A549 (cell line): ENCODE results near the gene CLCA4. TPM values are rescaled to one million over a fixed set of nuclear protein-coding genes. Genes with fewer than 3 reads are reported as not detected.

Experiments
- ATAC-seq, 2 experiments: fragments of 200-7000 bp in 1 of 2; fragments of >200 bp in 1 of 2; cut with Nextera tagmentation in 1 of 2; cut with Tn5 transposase in 1 of 2; 3 replicates each; pipeline versions ENCODE4 v1.8.0 to v1.9.1; 2018 to 2020; ENCODE audit warnings: mild to moderate bottlenecking in 1 of 2, moderate library complexity in 1 of 2
- CTCF ChIA-PET: fragments of 300-600 bp; sonication (Branson Sonifier 250); formaldehyde crosslinking; extraction: SDS; loops from one replicate; lab custom pipeline; 2021; ENCODE audit warnings: antibody characterized with exemption, inconsistent platforms; lab: Yijun Ruan, JAX
- POLR2A ChIA-PET: fragments of 350-600 bp; formaldehyde crosslinking; extraction: SDS; loops from one replicate; lab custom pipeline; 2021; ENCODE audit warnings: antibody characterized with exemption, inconsistent platforms; lab: Yijun Ruan, JAX
- DNase-seq, 2 experiments: peaks; one replicate each; pipeline versions ENCODE4 v3.0.0 to v3.0.0-alpha.2; 2011 to 2016; ENCODE audit warnings: low read depth in 1 of 2, low spot score in 1 of 2
- FAIRE-seq: peaks from 2 replicates; lab custom pipeline; 2011; peaks lifted over from hg19 to GRCh38; lab: Jason Lieb, UNC
- H3K27ac ChIP-seq, 2 experiments: fragments of >200 bp; sonication (Bioruptor Twin); formaldehyde crosslinking; 3 replicates each; pipeline ENCODE4 v1.5.1; 2016 to 2017
- H3K4me1 ChIP-seq: fragments of >200 bp; sonication (Bioruptor Twin); formaldehyde crosslinking; 3 replicates; pipeline ENCODE4 v1.6.1; 2016
- H3K4me2 ChIP-seq: fragments of >200 bp; sonication (Bioruptor Twin); formaldehyde crosslinking; 3 replicates; pipeline ENCODE4 v1.6.1; 2016
- H3K4me3 ChIP-seq: fragments of >200 bp; sonication (Bioruptor Twin); formaldehyde crosslinking; 3 replicates; pipeline ENCODE4 v1.5.1; 2016
- H3K9me3 ChIP-seq: fragments of >200 bp; sonication (Bioruptor Twin); formaldehyde crosslinking; 3 replicates; pipeline ENCODE4 v1.6.1; 2016
- ATOH8 ChIP-seq: fragments of 250-450 bp; sonication (Bioruptor Pico); IDR thresholded peaks from 2 replicates; pipeline ENCODE4 v1.5.0; 2020; ENCODE audit warnings: low read depth, mild to moderate bottlenecking, moderate library complexity
- CBX2 ChIP-seq: fragments of 200-600 bp; sonication (generic); IDR thresholded peaks from 2 replicates; pipeline ENCODE4 v1.6.1; 2016; ENCODE audit warnings: low read depth, mild to moderate bottlenecking, borderline replicate concordance
- CEBPB ChIP-seq, 2 experiments: fragments of >200 bp in 1 of 2; sonication (Bioruptor Twin) in 1 of 2; formaldehyde crosslinking in 1 of 2; IDR thresholded peaks; 2 replicates each; pipeline ENCODE4 v1.6.1; 2012 to 2016
- CHD4 ChIP-seq: fragments of 200-600 bp; sonication (generic); IDR thresholded peaks from 2 replicates; pipeline ENCODE4 v1.6.1; 2016; ENCODE audit warnings: antibody characterized with exemption, mild to moderate bottlenecking, borderline replicate concordance
- EHF ChIP-seq: fragments of 250-450 bp; sonication (Bioruptor Pico); IDR thresholded peaks from 2 replicates; pipeline ENCODE4 v1.5.0; 2020; ENCODE audit warnings: mild to moderate bottlenecking
- ELK1 ChIP-seq: fragments of 150-350 bp; IDR thresholded peaks from 2 replicates; pipeline ENCODE4 v1.6.1; 2014; ENCODE audit warnings: low read depth, mild to moderate bottlenecking, low read length
- EP300 ChIP-seq, 2 experiments: fragments of >200 bp; sonication (Bioruptor Twin); formaldehyde crosslinking; IDR thresholded peaks; 2 replicates in 1 of 2; 3 replicates in 1 of 2; pipeline ENCODE4 v1.6.1; 2016 to 2017
- FOXS1 ChIP-seq: fragments of 250-450 bp; sonication (Bioruptor Pico); IDR thresholded peaks from 2 replicates; pipeline ENCODE4 v1.5.0; 2020; ENCODE audit warnings: mild to moderate bottlenecking, moderate library complexity
- HDAC2 ChIP-seq: fragments of 200-600 bp; sonication (generic); IDR thresholded peaks from 2 replicates; pipeline ENCODE4 v1.6.1; 2016
- HEYL ChIP-seq: fragments of 250-450 bp; sonication (Bioruptor Pico); IDR thresholded peaks from 2 replicates; pipeline ENCODE4 v1.8.0; 2021; ENCODE audit warnings: mild to moderate bottlenecking, moderate library complexity
- HOXB5 ChIP-seq: fragments of 250-450 bp; sonication (Bioruptor Pico); IDR thresholded peaks from 2 replicates; pipeline ENCODE4 v1.5.0; 2020; ENCODE audit warnings: mild to moderate bottlenecking, moderate library complexity
- JUNB ChIP-seq: fragments of >200 bp; sonication (Bioruptor Twin); formaldehyde crosslinking; IDR thresholded peaks from 2 replicates; pipeline ENCODE4 v1.6.1; 2016
- KDM5A ChIP-seq: fragments of 200-600 bp; sonication (generic); IDR thresholded peaks from 2 replicates; pipeline ENCODE4 v1.6.1; 2016; ENCODE audit warnings: antibody characterized with exemption, mild to moderate bottlenecking
- MAZ ChIP-seq: fragments of 150-350 bp; IDR thresholded peaks from 2 replicates; pipeline ENCODE4 v1.6.1; 2014; ENCODE audit warnings: antibody characterized with exemption, low read depth, low read length, borderline replicate concordance
- NFE2L2 ChIP-seq: fragments of 150-350 bp; conservative IDR thresholded peaks from 2 replicates; pipeline ENCODE4 v1.6.1; 2014; ENCODE audit warnings: low read length
- NPAS2 ChIP-seq: fragments of 250-450 bp; sonication (Bioruptor Pico); IDR thresholded peaks from 2 replicates; pipeline ENCODE4 v1.8.0; 2022; ENCODE audit warnings: mild to moderate bottlenecking, moderate library complexity, borderline replicate concordance
- POLR2AphosphoS2 ChIP-seq: conservative IDR thresholded peaks from 2 replicates; pipeline ENCODE4 v1.6.1; 2012; ENCODE audit warnings: low read length, improper control_type of control experiment, inconsistent platforms
- RAD21 ChIP-seq, 2 experiments: fragments of >200 bp in 1 of 2; sonication (Bioruptor Twin) in 1 of 2; formaldehyde crosslinking in 1 of 2; IDR thresholded peaks in 1 of 2; conservative IDR thresholded peaks in 1 of 2; 2 replicates in 1 of 2; 3 replicates in 1 of 2; pipeline ENCODE4 v1.6.1; 2012 to 2018; ENCODE audit warnings: inconsistent platforms in 1 of 2
- RARB ChIP-seq: fragments of 250-450 bp; sonication (Bioruptor Pico); IDR thresholded peaks from 2 replicates; pipeline ENCODE4 v1.8.0; 2021; ENCODE audit warnings: mild to moderate bottlenecking, moderate library complexity
- RFX5 ChIP-seq: fragments of 450-650 bp; IDR thresholded peaks from 2 replicates; pipeline ENCODE4 v1.7.1; 2014; ENCODE audit warnings: antibody characterized with exemption, mild to moderate bottlenecking, moderate library complexity
- SMC3 ChIP-seq: fragments of >200 bp; sonication (Bioruptor Twin); formaldehyde crosslinking; IDR thresholded peaks from 3 replicates; pipeline ENCODE4 v1.6.1; 2018; ENCODE audit warnings: inconsistent platforms
- TFCP2L1 ChIP-seq: fragments of 250-450 bp; sonication (Bioruptor Pico); IDR thresholded peaks from 2 replicates; pipeline ENCODE4 v1.5.0; 2021; ENCODE audit warnings: mild to moderate bottlenecking
- ZNF302 ChIP-seq: fragments of 250-450 bp; sonication (Bioruptor Pico); IDR thresholded peaks from 2 replicates; pipeline ENCODE4 v1.9.0; 2021; ENCODE audit warnings: inconsistent platforms, mild to moderate bottlenecking, moderate library complexity
- ZSCAN20 ChIP-seq: fragments of 250-450 bp; sonication (Bioruptor Pico); IDR thresholded peaks from 2 replicates; pipeline ENCODE4 v1.8.0; 2022; ENCODE audit warnings: mild to moderate bottlenecking, moderate library complexity
- WGBS: methylation state at CpG from one replicate; pipeline ENCODE4 v1.1.6; 2017; ENCODE audit errors: missing lambda C conversion rate; 5-methylcytosine and 5-hydroxymethylcytosine counted together
- polyA plus RNA-seq, 4 experiments: library from polyadenylated mRNA; depleted of rRNA in 3 of 4; stranded (reverse); fragments of >200 nt; fragmentation: RNase III in 1 of 4; extraction: RNeasy Plus Mini Kit Qiagen cat#74134 plus additional on column Dnase treatment in 1 of 4; gene quantifications; 2 replicates in 3 of 4; 3 replicates in 1 of 4; pipeline ENCODE4 v1.2.3, GENCODE V29; 2011 to 2017
- TF ChIP-seq, protein P1 (sequence below): fragments of >200 bp; sonication (Bioruptor Twin); formaldehyde crosslinking; IDR thresholded peaks from 3 replicates; pipeline ENCODE4 v1.6.1; 2016
- TF ChIP-seq, protein P2 (sequence below): IDR thresholded peaks from 2 replicates; pipeline ENCODE4 v1.6.1; 2012; ENCODE audit warnings: low read depth, borderline replicate concordance

Gene CLCA4
- polyA plus RNA-seq, 2 of the 4 experiments (the other 2 are of a cell fraction), result not detected

DNA sequence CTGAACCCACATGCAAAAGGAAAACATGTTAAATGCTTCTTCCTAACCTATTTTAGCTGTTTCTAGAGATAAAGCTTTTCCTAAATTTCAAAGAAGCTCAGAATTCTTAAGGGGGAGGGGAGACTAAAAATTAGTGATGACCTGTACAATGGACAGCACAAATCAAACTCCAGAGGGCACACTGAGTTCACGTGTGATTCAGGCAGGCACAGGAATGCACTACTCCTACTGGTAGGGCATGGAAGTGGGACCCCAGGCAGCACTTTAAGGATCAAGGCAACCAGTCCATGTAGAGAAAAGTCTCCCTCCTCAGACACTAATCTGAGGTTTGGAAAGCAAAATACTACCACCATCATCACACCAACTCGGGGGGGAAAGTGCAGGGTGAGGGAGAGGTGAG is 31.3 kb upstream of the CLCA4 start:
- CTCF ChIA-PET, result interaction anchor here (0.6 kb wide), 1 partner anchor 125 kb away, joined by 3 read pairs; no protein-coding TSS in a partner anchor
- Histone ChIP-seq H3K27ac (no peak overlapping the region), H3K4me3 (no peak overlapping the region), H3K4me2 (no peak overlapping the region), H3K9me3 (no peaks in the 10 kb centered on the region), H3K4me1 (no peaks in the 10 kb centered on the region)
- 27% methylated on average over 2 of the region's 2 CpGs for WGBS
- POLR2A ChIA-PET, result no interaction called here
- DNase-seq, result peak; percentile 18 to 47
- FAIRE-seq, result no peak
- TF ChIP-seq RAD21 (conservative IDR thresholded peaks at IDR 0.05 in 1 of 2, IDR thresholded peaks at IDR 0.05 in 1 of 2) (peak in 1 of 2 experiments; percentile 28; a peak in 2 of 5 replicates), ATOH8 (CRISPR knock-in tag) (no peak), EP300 (IDR thresholded peaks at IDR 0.05) (no peak), ELK1 (no peak), HOXB5 (CRISPR knock-in tag) (no peak), NFE2L2 (no peak)
- ATAC-seq, result peak; percentile 71 to 87; a peak in 4 of 6 replicates

DNA sequence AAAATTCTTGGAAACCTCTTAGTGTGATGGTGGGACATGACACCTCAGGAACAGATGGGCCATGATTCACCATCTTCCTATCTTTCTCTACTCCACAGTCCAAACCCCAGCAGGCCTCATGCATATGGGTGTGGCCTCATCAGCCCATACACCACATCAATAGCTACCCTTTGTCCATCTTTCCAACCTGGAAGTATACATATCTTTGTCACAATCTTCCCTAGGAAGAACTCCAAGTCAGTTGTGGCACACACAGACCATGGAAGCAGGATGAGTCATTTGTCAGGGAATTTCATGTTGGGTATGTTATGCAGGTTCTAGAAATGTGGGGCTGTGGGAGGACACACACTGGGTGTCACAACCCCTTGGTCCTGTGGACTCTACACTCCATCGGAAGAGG is 30.5 kb upstream of the CLCA4 start:
- POLR2A ChIA-PET, result no interaction called here
- WGBS, result 92% methylated on average over 1 of the region's 1 CpG
- CTCF ChIA-PET, result no interaction called here
- Histone ChIP-seq H3K4me2 (no peak overlapping the region), H3K4me3 (no peak overlapping the region), H3K9me3 (no peaks in the 10 kb centered on the region), H3K27ac (no peak overlapping the region), H3K4me1 (no peaks in the 10 kb centered on the region)
- TF ChIP-seq ATOH8 (CRISPR knock-in tag) (no peak), RFX5 (no peak), CBX2 (no peak), ZSCAN20 (no peak), ZNF302 (CRISPR knock-in tag) (no peak), KDM5A (no peak), EP300 (IDR thresholded peaks at IDR 0.05) (no peak), JUNB (no peak), SMC3 (no peak), RARB (CRISPR knock-in tag) (no peak), EHF (CRISPR knock-in tag) (no peak), POLR2AphosphoS2 (no peak)
- TF ChIP-seq, protein P1, sequence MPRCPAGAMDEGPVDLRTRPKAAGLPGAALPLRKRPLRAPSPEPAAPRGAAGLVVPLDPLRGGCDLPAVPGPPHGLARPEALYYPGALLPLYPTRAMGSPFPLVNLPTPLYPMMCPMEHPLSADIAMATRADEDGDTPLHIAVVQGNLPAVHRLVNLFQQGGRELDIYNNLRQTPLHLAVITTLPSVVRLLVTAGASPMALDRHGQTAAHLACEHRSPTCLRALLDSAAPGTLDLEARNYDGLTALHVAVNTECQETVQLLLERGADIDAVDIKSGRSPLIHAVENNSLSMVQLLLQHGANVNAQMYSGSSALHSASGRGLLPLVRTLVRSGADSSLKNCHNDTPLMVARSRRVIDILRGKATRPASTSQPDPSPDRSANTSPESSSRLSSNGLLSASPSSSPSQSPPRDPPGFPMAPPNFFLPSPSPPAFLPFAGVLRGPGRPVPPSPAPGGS, result no peak
- TF ChIP-seq, protein P2, sequence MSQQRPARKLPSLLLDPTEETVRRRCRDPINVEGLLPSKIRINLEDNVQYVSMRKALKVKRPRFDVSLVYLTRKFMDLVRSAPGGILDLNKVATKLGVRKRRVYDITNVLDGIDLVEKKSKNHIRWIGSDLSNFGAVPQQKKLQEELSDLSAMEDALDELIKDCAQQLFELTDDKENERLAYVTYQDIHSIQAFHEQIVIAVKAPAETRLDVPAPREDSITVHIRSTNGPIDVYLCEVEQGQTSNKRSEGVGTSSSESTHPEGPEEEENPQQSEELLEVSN, result no peak
- ATAC-seq, result no peak
- FAIRE-seq, result no peak
- no peak for DNase-seq

- Histone ChIP-seq H3K4me1 (no peaks in the 10 kb centered on the region), H3K4me3 (no peak overlapping the region), H3K27ac (no peak overlapping the region), H3K4me2 (no peak overlapping the region), H3K9me3 (no peaks in the 10 kb centered on the region)
- TF ChIP-seq JUNB (no peak), FOXS1 (CRISPR knock-in tag) (no peak), TFCP2L1 (CRISPR knock-in tag) (no peak), HOXB5 (CRISPR knock-in tag) (no peak), EP300 (IDR thresholded peaks at IDR 0.05) (no peak), HDAC2 (no peak), HEYL (CRISPR knock-in tag) (no peak), NPAS2 (CRISPR knock-in tag) (no peak), CEBPB (IDR thresholded peaks at IDR 0.05) (no peak), RFX5 (no peak), CHD4 (no peak), MAZ (no peak), EHF (CRISPR knock-in tag) (no peak), ATOH8 (CRISPR knock-in tag) (no peak)
- FAIRE-seq, result no peak
- 7% methylated on average over 1 of the region's 1 CpG for WGBS
- no peak for ATAC-seq
- no peak for DNase-seq
- POLR2A ChIA-PET, result no interaction called here
- CTCF ChIA-PET, result interaction anchor here (1.8 kb wide), 1 partner anchor 9 kb away, joined by 4 read pairs; no protein-coding TSS in a partner anchor
These were observed 29.5 kb upstream of the CLCA4 start for GRCh38 chr1:86517336-86517735.
